ENCODE measurements around the gene KRTAP4-6.

The KRTAP4-6 gene

DNA sequence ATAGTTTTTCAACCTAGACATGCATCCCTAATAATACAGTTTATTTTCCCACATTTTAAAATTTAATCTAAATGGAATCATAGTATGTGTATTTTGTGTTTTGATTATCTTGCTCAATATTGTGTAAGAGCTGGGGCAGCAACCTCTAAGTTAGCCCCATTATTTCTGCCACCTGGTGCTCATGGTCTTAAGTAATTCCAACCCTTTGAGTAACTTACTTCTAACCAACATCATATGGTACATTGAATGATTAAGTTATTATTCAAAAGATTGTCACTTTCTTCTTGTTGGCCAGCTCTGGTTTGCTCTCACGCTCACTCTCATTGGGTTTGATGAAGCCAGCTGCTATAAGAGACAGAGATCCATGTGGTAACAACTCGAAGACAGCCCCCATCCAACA is 31.5 kb upstream of the KRTAP4-6 start:
- TF ChIP-seq CTCF (conservative IDR thresholded peaks at IDR 0.05; ENCODE audit: low read depth, low read length) = no peak
- no peaks in the 10 kb centered on the region for H3K36me3 ChIP-seq (ENCODE audit: insufficient read depth)
- no peak overlapping the region for H3K27ac ChIP-seq
- no peaks in the 10 kb centered on the region for H3K27me3 ChIP-seq (ENCODE audit: insufficient read depth, low read depth)
- no peak overlapping the region for H2AFZ ChIP-seq (ENCODE audit: low read depth)
- no peak overlapping the region for H3K4me3 ChIP-seq (IDR thresholded peaks at IDR 0.05; ENCODE audit: insufficient read depth, low read depth, low read length)
- no peaks in the 10 kb centered on the region for H3K79me2 ChIP-seq (ENCODE audit: insufficient read depth, low read depth)
- no peak overlapping the region for H3K9ac ChIP-seq
- peaks cover 7% of the 10 kb centered on the region for H3K4me1 ChIP-seq (ENCODE audit: low read depth, poor library complexity, severe bottlenecking)
- H4K20me1 ChIP-seq (ENCODE audit: insufficient read depth) = no peaks in the 10 kb centered on the region
- no peak overlapping the region for H3K4me2 ChIP-seq

DNA sequence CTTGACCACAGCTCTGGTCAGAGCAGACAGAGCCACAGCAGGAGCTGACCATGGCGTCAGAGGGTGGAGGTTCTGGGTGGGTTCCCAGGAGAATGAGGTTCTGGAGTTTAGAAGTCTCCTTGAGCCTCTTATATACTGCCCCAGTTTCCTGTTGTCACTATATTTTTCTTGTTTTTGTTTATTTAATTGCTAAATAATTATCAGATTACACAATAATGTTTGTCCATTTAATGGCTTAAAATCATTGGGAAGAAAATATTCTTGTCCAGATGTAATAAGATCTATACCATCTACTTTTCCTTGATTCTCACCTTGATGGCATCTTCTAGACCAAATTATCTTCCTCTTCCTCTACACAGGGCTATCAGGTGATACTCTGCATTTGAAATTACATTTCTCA is 27.8 kb upstream of the KRTAP4-6 start, which contains the start of gene KRTAP4-3:
TSS of gene KRTAP4-3 (minus strand) at position 101 of the 400 bp plus-strand sequence. CDS start at position 52, 49 bp downstream.
- Histone ChIP-seq H3K36me3 (ENCODE audit: insufficient read depth) (no peaks in the 10 kb centered on the region), H3K4me2 (no peak within 1 kb of the TSS), H3K79me2 (ENCODE audit: insufficient read depth, low read depth) (no peaks in the 10 kb centered on the region), H3K4me3 (IDR thresholded peaks at IDR 0.05; ENCODE audit: insufficient read depth, low read depth, low read length) (no peak within 1 kb of the TSS), H4K20me1 (ENCODE audit: insufficient read depth) (no peaks in the 10 kb centered on the region), H3K9ac (no peak within 1 kb of the TSS), H3K4me1 (ENCODE audit: low read depth, poor library complexity, severe bottlenecking) (no peaks in the 10 kb centered on the region), H3K27me3 (ENCODE audit: insufficient read depth, low read depth) (no peaks in the 10 kb centered on the region), H2AFZ (ENCODE audit: low read depth) (no peak within 1 kb of the TSS), H3K27ac (no peak within 1 kb of the TSS)
- TF ChIP-seq CTCF (conservative IDR thresholded peaks at IDR 0.05; ENCODE audit: low read depth, low read length) = no peak

GRCh38 chr17:41167561-41167960 is 27.2 kb upstream of the KRTAP4-6 start:
- H4K20me1 ChIP-seq (ENCODE audit: insufficient read depth) = no peaks in the 10 kb centered on the region
- no peak overlapping the region for H3K4me3 ChIP-seq (IDR thresholded peaks at IDR 0.05; ENCODE audit: insufficient read depth, low read depth, low read length)
- H3K4me2 ChIP-seq = no peak overlapping the region
- no peaks in the 10 kb centered on the region for H3K79me2 ChIP-seq (ENCODE audit: insufficient read depth, low read depth)
- no peak overlapping the region for H3K9ac ChIP-seq
- no peaks in the 10 kb centered on the region for H3K27me3 ChIP-seq (ENCODE audit: insufficient read depth, low read depth)
- H2AFZ ChIP-seq (ENCODE audit: low read depth) = no peak overlapping the region
- no peak overlapping the region for H3K27ac ChIP-seq
- no peaks in the 10 kb centered on the region for H3K4me1 ChIP-seq (ENCODE audit: low read depth, poor library complexity, severe bottlenecking)
- no peak for TF ChIP-seq CTCF (conservative IDR thresholded peaks at IDR 0.05; ENCODE audit: low read depth, low read length)
- no peaks in the 10 kb centered on the region for H3K36me3 ChIP-seq (ENCODE audit: insufficient read depth)

GRCh38 chr17:41163828-41164227 is 23.5 kb upstream of the KRTAP4-6 start:
- Histone ChIP-seq H3K27me3 (ENCODE audit: insufficient read depth, low read depth) (no peaks in the 10 kb centered on the region), H3K79me2 (ENCODE audit: insufficient read depth, low read depth) (no peaks in the 10 kb centered on the region), H3K4me1 (ENCODE audit: low read depth, poor library complexity, severe bottlenecking) (no peaks in the 10 kb centered on the region), H3K4me3 (IDR thresholded peaks at IDR 0.05; ENCODE audit: insufficient read depth, low read depth, low read length) (no peak overlapping the region), H2AFZ (ENCODE audit: low read depth) (no peak overlapping the region), H4K20me1 (ENCODE audit: insufficient read depth) (no peaks in the 10 kb centered on the region), H3K36me3 (ENCODE audit: insufficient read depth) (no peaks in the 10 kb centered on the region), H3K27ac (no peak overlapping the region), H3K9ac (no peak overlapping the region), H3K4me2 (no peak overlapping the region)
- TF ChIP-seq CTCF (conservative IDR thresholded peaks at IDR 0.05; ENCODE audit: low read depth, low read length) = no peak

Measured in KMS-11 (cell line).